ENCODE data around the gene RSAD1.

RSAD1 gene

GRCh38 chr17:50519141-50519834 is 40.6 kb downstream of the RSAD1 start:
- DNase-seq (ENCODE audit: low spot score), result no peak

GRCh38 chr17:50520483-50520882 is 41.8 kb downstream of the RSAD1 start:
- no peak for DNase-seq (ENCODE audit: low spot score)

DNA sequence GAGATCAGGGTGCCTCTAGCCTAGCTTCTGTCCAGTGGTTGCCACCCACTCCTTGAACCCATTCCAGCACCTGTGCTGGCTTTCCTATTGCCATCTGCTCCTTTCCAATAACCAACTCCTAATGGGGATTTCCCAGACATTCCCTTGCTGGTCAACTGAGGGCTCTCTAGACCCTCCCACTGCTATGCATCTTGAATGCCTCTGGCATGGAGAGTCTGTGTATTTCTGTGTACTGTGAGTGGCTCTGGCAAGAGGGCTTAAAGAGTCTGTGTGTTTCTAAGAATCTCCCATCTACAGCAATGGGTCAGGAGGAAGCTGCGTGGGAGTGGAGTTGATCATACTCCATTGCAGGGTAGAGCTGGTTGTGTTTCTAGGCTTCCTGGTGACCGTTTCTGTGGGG is 42.9 kb downstream of the RSAD1 start:
- no peak for DNase-seq (ENCODE audit: low spot score)

- no peak for DNase-seq (ENCODE audit: low spot score)
Measured at GRCh38 chr17:50522766-50523165, 44.1 kb downstream of the RSAD1 start.

- no peak for DNase-seq (ENCODE audit: low spot score)
Measured at GRCh38 chr17:50523208-50523607, 44.5 kb downstream of the RSAD1 start.

GRCh38 chr17:50524838-50525237 is 46.2 kb downstream of the RSAD1 start:
- no peak for DNase-seq (ENCODE audit: low spot score)

DNA sequence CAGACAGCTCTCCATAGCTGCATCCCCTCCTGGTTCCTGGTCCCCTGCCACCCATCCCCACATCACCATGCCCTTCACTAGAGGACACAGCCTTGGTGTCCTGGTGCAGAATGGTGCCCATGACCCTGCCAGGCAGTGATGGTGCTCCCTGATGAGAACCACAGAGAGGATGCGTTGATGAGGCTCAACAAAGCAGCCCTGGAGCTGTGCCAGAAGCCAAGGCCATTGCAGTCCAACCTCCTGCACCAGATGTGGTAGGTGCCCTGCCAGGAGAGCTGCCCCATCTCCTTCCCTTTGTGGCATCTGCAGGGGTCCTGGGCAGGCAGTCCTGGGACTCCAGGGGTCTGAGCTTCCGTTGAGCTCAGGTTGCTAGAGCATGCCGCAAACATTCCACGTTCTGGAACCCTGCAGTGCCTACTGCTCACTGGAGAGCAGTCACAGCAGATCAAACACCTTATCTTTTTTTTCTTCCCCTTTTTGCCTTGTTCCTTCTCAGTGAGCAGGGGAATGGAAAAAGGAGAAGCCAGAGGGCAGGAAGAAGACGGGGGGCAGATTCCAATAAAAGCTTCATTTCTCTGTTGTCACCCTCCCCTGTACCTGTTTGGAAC is 48.6 kb downstream of the RSAD1 start:
- DNase-seq (ENCODE audit: low spot score), result no peak

DNA sequence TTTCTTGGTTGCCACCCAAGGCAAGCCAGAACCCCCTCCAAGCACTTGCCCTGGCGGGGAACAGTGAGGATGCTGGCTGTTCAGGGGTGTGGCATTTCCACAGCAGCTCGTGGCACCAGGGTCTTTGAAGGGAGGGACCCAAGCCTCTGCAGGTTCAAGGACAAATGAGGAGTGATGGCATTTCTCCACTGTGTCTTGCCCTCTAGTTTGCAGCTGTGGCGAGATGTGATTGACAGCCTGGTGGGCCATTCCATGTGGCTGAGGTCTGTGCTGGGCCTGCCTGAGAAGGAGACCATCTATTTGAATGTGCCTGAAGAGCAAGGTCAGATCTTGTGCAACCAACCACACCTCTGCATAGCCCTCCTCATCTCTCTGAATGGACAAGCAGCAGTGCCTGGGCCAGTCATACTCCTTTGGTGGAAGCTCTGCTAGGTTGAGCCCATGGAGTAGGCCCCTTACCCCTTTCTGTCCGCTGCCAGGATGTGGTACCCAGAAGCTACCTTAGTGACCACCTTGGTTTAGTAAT is 49.4 kb downstream of the RSAD1 start:
- no peak for DNase-seq (ENCODE audit: low spot score)

- DNase-seq (ENCODE audit: low spot score), result no peak
Measured at GRCh38 chr17:50529849-50530248, 51.2 kb downstream of the RSAD1 start.

GRCh38 chr17:50531428-50532025 is 52.9 kb downstream of the RSAD1 start:
- no peak for DNase-seq (ENCODE audit: low spot score)

DNA sequence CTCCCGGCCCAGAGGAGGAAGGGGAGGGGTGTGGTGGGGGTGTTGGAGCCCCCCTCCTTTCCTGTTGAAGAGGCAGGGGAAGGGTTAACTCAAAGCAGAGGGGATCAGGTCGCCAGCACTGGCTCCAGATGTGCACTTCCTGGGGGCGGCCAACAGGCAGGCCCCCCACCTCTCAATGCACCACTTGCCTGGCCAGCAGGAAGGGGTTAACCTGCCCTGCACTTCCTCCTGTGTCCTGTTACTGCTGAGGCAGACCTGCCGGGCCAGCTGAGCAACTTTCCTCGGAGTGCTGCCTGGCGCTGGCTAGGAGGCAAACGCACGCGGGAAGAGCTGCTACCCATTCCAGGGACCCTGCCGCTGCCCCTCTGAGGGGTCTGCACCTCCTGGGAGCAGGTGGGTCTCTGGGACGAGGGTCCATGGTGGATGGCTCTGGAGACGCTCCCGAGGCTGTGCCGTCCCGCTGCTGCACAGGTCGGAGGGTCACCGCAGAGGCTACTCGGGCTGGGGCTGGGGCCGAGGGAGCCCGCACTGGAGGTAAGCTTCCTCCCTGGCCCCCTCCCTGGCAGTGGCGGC is 53.9 kb downstream of the RSAD1 start, which contains the start of gene EPN3:
Gene EPN3 (plus strand): TSS at position 284 of the 573 bp plus-strand sequence. CDS start 3,822 bp downstream, outside the sequence.
- DNase-seq (ENCODE audit: low spot score), result peak; percentile 34

GRCh38 chr17:50533185-50533584 is 54.5 kb downstream of the RSAD1 start:
- DNase-seq (ENCODE audit: low spot score), result no peak

DNA sequence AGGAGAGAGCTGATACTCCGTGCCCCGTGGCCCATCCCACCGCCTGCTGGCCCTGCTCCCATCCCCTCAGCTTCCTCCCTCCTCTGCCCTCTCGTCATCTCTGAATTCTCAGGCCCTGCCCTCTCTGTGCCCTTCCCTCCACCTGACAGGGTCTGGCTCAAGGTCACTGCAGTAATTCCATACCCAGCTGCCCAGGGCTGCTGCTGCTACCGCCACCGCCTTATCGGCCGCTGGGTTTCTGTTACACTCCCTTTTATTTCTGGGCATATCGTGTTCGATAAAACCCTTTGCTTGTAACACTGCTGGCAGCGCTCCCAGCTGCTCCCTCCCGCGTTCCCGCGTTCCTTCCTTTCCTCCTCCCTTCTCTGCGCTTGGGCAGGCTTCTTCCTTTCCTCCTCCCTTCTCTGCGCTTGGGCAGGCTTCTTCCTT is 55.1 kb downstream of the RSAD1 start:
- DNase-seq (ENCODE audit: low spot score), result peak; percentile 56

GRCh38 chr17:50534222-50534978 is 55.7 kb downstream of the RSAD1 start:
- peak; percentile 55 for DNase-seq (ENCODE audit: low spot score)

- DNase-seq (ENCODE audit: low spot score), result no peak
Measured at GRCh38 chr17:50534979-50535326, 56.3 kb downstream of the RSAD1 start.

DNA sequence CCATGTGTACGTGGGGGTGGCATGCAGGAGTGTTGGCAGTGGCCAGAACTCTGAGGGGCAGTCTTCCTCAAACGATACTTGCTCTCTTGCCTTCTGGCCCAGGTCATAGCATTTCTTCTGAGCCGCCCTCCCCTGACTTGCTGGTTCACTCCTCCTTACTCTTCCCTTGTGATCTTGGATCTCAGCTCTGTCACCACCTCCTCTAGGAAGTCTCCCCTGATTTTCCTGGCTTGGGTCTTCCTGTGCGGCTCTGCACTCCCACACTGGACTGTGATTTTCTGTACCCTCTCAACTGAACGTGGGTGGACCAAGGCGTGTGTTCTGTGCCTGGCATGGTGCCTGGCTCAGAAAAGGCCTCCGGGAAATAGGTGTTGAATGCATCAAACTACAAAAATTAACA is 56.7 kb downstream of the RSAD1 start:
- no peak for DNase-seq (ENCODE audit: low spot score)
